HG02938 (cell line): Measurements from ENCODE around the gene LRCH1.

Experiments
- ATAC-seq: cut with Tn5 transposase; IDR thresholded peaks from one replicate; pipeline ENCODE4 v1.9.1; 2021; ENCODE audit warnings: mild to moderate bottlenecking, moderate library complexity; ENCODE audit not compliant: unreplicated experiment

Gene LRCH1

DNA sequence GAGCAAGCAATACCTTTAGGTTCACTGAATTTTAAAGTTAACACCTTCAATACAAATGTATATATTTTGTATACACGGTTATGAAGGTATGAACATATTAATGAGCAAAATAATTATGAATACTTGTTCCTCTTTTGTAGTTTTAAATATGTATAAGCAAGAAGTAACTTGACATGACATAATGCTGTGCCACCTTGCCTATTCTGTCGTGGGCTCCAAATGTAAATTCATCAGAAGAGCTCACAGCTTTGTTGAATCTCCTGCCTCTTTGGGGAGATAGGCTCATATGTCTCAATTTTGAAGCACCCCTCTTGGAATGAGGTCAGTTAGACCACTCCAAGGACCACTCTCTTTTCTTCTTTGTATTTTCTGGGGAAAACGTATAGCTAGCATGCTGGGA lies 59.3 kb downstream of the LRCH1 start:
- ATAC-seq, result no peak

- ATAC-seq, result no peak
These were observed 60.6 kb downstream of the LRCH1 start for GRCh38 chr13:46613409-46614049.

DNA sequence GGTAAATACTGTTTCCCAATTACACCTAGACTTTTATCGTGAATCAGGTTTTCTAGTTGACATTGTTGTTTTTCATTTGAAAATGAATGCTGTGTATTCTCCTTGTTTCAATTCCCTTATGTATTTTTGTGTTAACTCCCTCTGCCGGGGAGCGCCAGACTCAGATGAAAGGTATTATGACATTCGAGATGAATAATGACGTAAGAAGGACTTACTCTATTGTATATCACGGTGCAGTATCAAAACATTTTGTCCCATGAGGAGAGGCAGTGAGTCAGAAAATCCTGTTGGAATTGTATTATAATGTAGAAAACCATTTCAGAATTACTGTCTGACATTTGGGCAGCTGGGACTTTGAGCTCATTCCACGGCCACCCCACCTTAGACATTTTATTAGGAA lies 61.6 kb downstream of the LRCH1 start:
- ATAC-seq, result no peak

DNA sequence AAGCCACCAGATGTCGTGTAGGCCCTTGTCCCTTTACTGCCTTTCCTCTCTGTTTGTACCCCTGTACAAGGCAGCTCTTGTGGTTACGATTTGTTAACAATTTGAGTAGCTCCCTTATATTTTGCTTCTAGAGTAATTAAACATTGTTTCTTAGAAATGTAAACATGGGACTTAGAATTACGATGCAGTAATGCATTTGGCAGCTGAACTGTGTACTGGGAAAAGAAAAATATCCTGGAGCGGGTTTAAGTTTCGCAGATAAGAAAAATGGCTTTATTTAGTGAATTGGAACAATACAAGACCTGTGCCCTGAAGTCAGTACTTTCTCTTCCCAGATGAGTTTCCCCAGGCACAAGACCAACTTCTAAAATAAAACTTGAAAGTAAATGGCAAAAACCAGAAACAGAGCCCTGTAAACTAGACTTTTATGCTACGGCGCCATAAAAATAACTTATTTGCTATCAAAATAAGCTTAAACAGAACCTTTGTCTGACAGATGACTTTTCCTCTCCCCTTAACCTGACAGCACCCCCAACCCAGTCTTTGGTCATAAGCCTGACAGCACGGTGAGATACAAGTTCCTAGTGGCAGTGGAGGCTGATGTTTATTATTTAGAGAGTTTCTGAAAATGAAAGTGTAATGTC lies 63.0 kb downstream of the LRCH1 start:
- ATAC-seq, result no peak

DNA sequence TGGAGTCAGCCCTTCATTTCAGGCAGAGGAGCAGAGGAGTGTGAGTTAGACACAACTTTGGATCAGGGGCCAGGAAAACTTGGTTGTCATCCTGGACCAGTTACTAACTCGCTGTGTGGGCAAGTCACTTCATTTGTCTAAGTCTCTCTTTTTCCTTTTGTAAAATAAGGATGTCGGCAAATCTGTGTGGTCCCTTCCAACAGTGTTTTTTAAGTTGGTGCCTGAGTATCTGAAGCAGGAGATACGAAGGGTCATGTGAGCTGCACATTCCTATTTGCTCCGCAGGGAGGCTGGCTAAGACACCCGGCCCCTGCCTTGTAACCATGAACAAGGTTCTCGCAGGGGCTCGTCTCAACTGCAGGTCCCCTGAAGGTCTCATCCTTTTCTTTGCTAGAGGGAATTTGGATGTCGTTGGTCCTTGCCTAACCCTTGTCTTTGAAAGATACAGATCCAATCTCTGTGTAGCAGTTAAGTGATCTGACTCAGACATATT lies 64.3 kb downstream of the LRCH1 start:
- no peak for ATAC-seq

GRCh38 chr13:46617885-46618284 lies 64.9 kb downstream of the LRCH1 start:
- no peak for ATAC-seq

- ATAC-seq, result no peak
These were observed 65.8 kb downstream of the LRCH1 start for GRCh38 chr13:46618694-46619254.

GRCh38 chr13:46620029-46620428 lies 67.1 kb downstream of the LRCH1 start:
- ATAC-seq, result no peak

DNA sequence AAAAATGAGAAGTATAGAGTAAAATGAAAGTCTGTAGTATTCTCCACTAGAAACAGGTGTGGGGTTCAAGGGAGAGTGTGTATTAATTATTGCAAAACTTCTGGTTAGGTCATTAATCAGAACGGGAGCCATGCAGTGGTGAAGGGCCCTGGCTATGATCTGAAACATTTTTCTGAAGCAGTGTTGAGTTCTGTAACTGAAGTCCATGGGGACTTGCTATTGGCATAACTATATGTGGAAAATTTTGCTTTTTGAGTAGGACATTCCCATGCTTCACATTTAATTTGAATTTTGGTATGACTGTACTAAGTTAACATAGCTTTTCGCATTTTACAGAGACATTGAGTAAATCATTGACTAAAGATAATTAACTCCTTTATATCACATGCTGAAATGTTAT lies 67.5 kb downstream of the LRCH1 start:
- no peak for ATAC-seq

- no peak for ATAC-seq
These were observed 68.2 kb downstream of the LRCH1 start for GRCh38 chr13:46621133-46621532.

DNA sequence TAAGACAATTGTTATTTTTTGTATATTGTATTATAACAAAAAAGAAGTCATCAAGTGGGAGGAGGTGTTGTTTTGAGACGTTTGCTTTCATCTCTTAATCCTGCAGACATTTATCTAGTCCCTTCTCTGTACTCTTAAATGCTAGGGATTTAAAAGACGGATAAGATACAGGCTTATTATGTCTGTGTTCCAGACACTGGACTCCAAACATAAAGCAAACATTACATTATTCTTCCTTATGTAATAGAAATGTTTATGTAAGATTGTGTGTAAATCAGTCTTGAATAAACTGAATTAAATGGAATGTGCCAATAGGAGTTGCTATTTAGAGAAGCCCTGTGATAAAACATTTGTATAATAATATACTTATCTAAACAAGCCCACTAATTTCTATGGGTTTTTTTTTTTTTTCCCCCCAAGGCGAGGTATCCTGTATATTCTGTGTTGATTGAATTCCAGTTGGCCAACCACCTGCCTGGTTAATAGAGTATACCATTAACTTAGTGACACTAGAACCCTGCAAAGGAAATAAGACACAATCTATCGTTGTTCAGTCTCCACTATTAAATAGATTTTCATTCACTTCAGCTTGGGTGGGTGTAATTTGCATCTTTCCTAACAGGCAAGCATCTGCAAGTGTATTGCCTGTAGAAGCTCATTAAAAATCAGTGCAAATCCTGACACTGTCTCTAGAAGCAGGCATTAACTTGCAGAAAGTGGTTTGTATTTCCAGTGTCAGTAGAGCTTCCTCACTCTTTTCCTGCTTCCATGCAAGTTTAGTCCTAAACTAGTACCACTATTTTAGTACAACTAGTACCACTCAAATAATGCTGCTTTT lies 69.0 kb downstream of the LRCH1 start:
- no peak for ATAC-seq

- no peak for ATAC-seq
These were observed 69.8 kb downstream of the LRCH1 start for GRCh38 chr13:46622630-46623256.

GRCh38 chr13:46624353-46624752 lies 71.4 kb downstream of the LRCH1 start:
- ATAC-seq, result peak; percentile 45

DNA sequence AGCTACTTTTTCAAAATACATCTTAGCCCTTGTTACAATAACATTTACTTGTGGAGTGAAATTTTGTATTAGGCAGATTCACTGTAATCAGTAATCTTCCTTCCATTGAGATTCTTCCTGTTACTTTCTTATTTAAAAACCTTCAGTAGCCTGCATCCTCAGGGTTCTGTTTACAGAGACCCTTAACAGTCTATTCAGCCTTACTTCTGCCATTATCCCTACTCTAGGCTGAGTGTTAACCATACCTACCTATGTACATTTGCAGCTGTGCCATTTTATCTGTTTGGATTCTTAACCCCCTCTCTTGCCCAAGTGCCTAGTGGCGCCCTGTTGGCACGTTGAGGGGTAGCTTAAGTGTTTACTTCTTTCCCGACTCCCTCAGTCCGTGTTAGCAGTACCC lies 71.9 kb downstream of the LRCH1 start:
- no peak for ATAC-seq

DNA sequence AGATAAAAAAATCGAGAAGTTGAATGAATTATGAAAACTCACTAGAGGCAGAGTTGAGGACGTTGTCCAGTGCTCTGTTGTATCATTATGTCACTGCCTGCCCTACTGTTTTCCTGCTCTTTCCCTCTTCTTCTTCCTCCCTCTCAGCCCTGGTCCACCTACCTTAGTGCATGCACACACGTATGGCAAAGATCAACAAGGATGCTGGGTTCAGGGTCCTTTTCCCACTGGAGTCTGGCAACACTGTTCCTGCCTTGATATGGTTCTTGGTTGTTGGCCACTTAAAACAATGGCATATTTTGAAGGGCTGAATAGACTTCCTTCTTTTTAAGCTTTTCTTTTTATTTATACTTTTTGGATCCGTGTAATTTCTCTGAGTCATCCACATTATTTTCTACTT lies 74.5 kb downstream of the LRCH1 start:
- ATAC-seq, result no peak

- ATAC-seq, result no peak
These were observed 75.8 kb downstream of the LRCH1 start for GRCh38 chr13:46628622-46629365.

DNA sequence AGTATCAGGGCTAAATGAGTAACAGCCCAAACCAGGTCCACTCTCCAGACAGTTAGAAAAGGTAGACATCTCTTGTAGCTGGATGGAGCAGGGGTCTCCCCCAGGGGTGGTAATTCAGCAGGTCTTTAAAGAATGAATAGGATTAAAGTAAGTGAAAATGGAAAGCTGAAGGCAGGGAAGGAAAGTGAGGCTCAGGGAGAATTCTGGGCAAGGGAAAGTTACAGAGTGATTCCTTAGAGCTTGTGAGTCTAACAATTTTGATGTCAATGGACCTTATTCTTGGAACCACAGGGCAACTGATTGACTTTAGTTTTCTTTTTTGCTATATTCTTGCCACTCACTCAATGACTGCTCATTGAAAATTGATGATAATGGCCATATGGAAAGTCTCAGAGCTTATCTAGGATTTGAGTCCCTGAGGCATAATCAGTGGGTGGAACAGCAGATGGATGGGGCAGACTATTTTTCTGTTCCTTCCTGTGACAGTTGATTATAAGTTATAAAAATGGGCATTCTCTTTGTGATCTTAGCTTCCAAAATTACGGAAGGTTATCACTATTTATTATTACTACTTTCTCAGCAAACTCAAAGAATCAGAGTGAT lies 76.9 kb downstream of the LRCH1 start:
- ATAC-seq, result no peak

DNA sequence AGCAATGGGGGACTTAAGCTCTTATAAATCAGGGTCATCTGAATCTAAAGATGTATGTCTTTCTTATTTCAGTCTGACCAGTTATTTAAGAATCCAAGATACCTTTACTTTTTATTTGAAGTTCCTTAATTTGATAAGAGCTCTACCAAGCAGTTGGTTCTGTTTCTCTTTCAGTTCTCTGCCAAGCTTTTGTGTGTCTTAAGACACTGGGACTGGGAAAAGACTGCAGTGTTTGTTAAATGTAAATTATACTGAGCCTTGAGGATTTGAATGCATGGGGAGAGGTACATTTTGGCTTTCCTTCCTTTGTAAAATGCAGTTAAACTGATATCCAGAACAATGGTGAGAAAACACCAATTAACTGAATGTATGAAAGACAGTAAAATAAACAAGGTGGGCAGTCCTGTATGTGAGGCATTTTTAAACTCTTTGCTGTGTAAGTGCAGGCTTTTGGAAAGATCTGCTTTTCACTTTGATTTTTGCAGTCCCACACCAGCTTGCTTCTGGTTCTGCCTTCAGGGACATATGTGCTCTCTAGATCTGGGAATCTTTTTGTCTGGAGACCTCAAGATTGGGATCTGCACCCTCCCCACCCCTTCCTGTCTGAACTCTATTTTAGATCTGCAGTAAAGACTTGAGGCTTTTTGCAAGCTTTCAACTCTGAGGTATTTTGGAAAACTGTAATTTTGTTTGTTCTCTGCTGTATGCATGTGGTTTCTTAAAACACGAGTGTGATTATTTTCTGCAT lies 77.6 kb downstream of the LRCH1 start:
- ATAC-seq, result no peak

- no peak for ATAC-seq
These were observed 78.2 kb downstream of the LRCH1 start for GRCh38 chr13:46631179-46631542.
